H1 (cell line): Measurements from ENCODE around the gene NID1. TPM values are rescaled to one million over a fixed set of nuclear protein-coding genes. Genes with fewer than 3 reads are reported as not detected.

Experiments used
- ASH2L ChIP-seq: fragments of 200-600, 300-600 bp; sonication (generic); IDR thresholded peaks from one replicate; pipeline ENCODE4 v1.7.1; 2017; ENCODE audit warnings: low read length
- BRCA1 ChIP-seq: IDR thresholded peaks from 2 replicates; pipeline ENCODE4 v1.6.1; 2012; ENCODE audit warnings: low read depth, low read length, improper control_type of control experiment
- CTBP2 ChIP-seq: IDR thresholded peaks from 2 replicates; pipeline ENCODE4 v1.7.0; 2011; ENCODE audit warnings: borderline replicate concordance, mild to moderate bottlenecking, moderate library complexity, mixed read lengths, low read length; ENCODE audit not compliant: insufficient read depth, insufficient read length
- JUND ChIP-seq: IDR thresholded peaks from 2 replicates; pipeline ENCODE4 v1.6.1; 2011; ENCODE audit warnings: mild to moderate bottlenecking, improper control_type of control experiment, low read length
- KDM5A ChIP-seq: fragments of 200-600 bp; IDR thresholded peaks from 2 replicates; pipeline ENCODE4 v1.7.1; 2012; ENCODE audit warnings: mild to moderate bottlenecking, low read length, inconsistent platforms, mixed read lengths
- SP4 ChIP-seq: IDR thresholded peaks from 2 replicates; pipeline ENCODE4 v1.6.1; 2012; ENCODE audit warnings: low read length, inconsistent platforms
- polyA plus RNA-seq, 7 experiments: library from polyadenylated mRNA; depleted of rRNA in 3 of 7; stranded (reverse) in 5 of 7; unstranded in 2 of 7; fragments of >200 nt in 5 of 7; fragments of 200-250 nt in 2 of 7; gene quantifications; 1 replicate in 5 of 7; 2 replicates in 1 of 7; 4 replicates in 1 of 7; pipeline versions ENCODE4 v1.2.1 to v1.2.3, GENCODE V29; 2011 to 2013; ENCODE audit warnings: missing spikeins in 2 of 7, mixed read lengths in 2 of 7
- total RNA-seq: library from RNA; stranded (reverse); fragmentation: NEBNext Ultra II Directional; extraction: Animal tissue kit (Norgen Biotek cat#: 25700); gene quantifications from 2 replicates; pipeline ENCODE4 v1.2.1, GENCODE V29; 2021
- TF ChIP-seq, protein P1 (sequence below): fragments of 300-600 bp; sonication (generic); IDR thresholded peaks from 2 replicates; pipeline ENCODE4 v1.7.1; 2012; ENCODE audit warnings: low read length, moderate library complexity, mild to moderate bottlenecking, inconsistent platforms; ENCODE audit not compliant: insufficient replicate concordance
- TF ChIP-seq, protein P2 (sequence below): IDR thresholded peaks from 2 replicates; pipeline ENCODE4 v1.6.1; 2011; ENCODE audit warnings: low read length, improper control_type of control experiment
- TF ChIP-seq, protein P3 (sequence below): IDR thresholded peaks from 2 replicates; pipeline ENCODE4 v1.6.1; 2012; ENCODE audit warnings: inconsistent platforms

The NID1 gene
- total and polyA plus RNA-seq, 2 of the 8 experiments (the other 6 are each of a cell fraction or from before 2014, with no cell fraction given), result 20.9 to 25.4 TPM

DNA sequence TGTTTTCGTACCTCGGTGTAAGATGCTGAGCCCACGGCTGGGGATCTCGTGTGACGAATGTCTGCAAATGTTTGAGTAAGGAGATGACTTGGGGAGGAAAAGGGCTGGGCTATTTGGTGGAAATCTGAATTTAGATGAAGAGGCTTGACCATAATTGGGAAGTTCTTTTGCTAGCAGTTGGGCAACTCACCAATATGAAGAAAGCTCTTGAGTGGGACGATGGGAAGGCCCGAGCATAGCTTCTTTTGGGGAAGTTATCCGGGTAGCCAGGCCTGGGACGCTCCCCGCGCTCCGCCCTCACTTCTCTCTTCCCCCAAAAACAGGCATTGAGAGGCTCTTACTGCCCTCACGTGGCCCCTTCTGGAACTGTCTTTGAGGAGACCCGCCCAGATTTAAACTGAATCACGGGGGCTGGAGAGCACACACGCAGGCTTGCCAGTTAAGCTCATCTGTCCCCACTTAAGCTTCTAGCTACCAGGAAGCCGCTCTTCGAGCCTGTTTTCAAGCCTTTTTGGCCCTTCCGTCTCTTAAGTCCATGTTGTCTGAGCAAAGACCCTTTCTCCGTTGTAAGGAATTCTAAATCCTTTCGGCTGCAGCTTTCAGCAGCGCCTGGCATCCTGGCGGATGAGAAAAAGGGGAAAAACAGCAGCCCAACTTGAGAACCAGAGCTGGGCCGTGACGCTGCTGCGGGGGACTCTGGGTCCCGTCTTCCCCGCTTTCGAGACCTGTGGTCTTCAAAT is 93.1 kb downstream of the NID1 start (continued):
- TF ChIP-seq, protein P1, sequence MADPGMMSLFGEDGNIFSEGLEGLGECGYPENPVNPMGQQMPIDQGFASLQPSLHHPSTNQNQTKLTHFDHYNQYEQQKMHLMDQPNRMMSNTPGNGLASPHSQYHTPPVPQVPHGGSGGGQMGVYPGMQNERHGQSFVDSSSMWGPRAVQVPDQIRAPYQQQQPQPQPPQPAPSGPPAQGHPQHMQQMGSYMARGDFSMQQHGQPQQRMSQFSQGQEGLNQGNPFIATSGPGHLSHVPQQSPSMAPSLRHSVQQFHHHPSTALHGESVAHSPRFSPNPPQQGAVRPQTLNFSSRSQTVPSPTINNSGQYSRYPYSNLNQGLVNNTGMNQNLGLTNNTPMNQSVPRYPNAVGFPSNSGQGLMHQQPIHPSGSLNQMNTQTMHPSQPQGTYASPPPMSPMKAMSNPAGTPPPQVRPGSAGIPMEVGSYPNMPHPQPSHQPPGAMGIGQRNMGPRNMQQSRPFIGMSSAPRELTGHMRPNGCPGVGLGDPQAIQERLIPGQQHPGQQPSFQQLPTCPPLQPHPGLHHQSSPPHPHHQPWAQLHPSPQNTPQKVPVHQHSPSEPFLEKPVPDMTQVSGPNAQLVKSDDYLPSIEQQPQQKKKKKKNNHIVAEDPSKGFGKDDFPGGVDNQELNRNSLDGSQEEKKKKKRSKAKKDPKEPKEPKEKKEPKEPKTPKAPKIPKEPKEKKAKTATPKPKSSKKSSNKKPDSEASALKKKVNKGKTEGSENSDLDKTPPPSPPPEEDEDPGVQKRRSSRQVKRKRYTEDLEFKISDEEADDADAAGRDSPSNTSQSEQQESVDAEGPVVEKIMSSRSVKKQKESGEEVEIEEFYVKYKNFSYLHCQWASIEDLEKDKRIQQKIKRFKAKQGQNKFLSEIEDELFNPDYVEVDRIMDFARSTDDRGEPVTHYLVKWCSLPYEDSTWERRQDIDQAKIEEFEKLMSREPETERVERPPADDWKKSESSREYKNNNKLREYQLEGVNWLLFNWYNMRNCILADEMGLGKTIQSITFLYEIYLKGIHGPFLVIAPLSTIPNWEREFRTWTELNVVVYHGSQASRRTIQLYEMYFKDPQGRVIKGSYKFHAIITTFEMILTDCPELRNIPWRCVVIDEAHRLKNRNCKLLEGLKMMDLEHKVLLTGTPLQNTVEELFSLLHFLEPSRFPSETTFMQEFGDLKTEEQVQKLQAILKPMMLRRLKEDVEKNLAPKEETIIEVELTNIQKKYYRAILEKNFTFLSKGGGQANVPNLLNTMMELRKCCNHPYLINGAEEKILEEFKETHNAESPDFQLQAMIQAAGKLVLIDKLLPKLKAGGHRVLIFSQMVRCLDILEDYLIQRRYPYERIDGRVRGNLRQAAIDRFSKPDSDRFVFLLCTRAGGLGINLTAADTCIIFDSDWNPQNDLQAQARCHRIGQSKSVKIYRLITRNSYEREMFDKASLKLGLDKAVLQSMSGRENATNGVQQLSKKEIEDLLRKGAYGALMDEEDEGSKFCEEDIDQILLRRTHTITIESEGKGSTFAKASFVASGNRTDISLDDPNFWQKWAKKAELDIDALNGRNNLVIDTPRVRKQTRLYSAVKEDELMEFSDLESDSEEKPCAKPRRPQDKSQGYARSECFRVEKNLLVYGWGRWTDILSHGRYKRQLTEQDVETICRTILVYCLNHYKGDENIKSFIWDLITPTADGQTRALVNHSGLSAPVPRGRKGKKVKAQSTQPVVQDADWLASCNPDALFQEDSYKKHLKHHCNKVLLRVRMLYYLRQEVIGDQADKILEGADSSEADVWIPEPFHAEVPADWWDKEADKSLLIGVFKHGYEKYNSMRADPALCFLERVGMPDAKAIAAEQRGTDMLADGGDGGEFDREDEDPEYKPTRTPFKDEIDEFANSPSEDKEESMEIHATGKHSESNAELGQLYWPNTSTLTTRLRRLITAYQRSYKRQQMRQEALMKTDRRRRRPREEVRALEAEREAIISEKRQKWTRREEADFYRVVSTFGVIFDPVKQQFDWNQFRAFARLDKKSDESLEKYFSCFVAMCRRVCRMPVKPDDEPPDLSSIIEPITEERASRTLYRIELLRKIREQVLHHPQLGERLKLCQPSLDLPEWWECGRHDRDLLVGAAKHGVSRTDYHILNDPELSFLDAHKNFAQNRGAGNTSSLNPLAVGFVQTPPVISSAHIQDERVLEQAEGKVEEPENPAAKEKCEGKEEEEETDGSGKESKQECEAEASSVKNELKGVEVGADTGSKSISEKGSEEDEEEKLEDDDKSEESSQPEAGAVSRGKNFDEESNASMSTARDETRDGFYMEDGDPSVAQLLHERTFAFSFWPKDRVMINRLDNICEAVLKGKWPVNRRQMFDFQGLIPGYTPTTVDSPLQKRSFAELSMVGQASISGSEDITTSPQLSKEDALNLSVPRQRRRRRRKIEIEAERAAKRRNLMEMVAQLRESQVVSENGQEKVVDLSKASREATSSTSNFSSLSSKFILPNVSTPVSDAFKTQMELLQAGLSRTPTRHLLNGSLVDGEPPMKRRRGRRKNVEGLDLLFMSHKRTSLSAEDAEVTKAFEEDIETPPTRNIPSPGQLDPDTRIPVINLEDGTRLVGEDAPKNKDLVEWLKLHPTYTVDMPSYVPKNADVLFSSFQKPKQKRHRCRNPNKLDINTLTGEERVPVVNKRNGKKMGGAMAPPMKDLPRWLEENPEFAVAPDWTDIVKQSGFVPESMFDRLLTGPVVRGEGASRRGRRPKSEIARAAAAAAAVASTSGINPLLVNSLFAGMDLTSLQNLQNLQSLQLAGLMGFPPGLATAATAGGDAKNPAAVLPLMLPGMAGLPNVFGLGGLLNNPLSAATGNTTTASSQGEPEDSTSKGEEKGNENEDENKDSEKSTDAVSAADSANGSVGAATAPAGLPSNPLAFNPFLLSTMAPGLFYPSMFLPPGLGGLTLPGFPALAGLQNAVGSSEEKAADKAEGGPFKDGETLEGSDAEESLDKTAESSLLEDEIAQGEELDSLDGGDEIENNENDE, result no peak
- TF ChIP-seq KDM5A, result no peak
- TF ChIP-seq, protein P2, sequence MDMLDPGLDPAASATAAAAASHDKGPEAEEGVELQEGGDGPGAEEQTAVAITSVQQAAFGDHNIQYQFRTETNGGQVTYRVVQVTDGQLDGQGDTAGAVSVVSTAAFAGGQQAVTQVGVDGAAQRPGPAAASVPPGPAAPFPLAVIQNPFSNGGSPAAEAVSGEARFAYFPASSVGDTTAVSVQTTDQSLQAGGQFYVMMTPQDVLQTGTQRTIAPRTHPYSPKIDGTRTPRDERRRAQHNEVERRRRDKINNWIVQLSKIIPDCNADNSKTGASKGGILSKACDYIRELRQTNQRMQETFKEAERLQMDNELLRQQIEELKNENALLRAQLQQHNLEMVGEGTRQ, result peak; percentile 34; the same call in 1 of the 2 replicates
- no peak for TF ChIP-seq BRCA1
- TF ChIP-seq SP4, result no peak; the same call in 1 of the 2 replicates
- TF ChIP-seq ASH2L, result peak; percentile 93
- TF ChIP-seq CTBP2, result no peak
- no peak for TF ChIP-seq JUND
- TF ChIP-seq, protein P3, sequence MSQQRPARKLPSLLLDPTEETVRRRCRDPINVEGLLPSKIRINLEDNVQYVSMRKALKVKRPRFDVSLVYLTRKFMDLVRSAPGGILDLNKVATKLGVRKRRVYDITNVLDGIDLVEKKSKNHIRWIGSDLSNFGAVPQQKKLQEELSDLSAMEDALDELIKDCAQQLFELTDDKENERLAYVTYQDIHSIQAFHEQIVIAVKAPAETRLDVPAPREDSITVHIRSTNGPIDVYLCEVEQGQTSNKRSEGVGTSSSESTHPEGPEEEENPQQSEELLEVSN, result no peak
